IPS DF 19.7 (cell line): ENCODE results near the gene SERTAD1.

Experiments
- DNase-seq: peaks from one replicate; pipeline ENCODE4 v3.0.0-alpha.2; 2013; ENCODE audit warnings: low read depth, low spot score

The SERTAD1 gene

DNA sequence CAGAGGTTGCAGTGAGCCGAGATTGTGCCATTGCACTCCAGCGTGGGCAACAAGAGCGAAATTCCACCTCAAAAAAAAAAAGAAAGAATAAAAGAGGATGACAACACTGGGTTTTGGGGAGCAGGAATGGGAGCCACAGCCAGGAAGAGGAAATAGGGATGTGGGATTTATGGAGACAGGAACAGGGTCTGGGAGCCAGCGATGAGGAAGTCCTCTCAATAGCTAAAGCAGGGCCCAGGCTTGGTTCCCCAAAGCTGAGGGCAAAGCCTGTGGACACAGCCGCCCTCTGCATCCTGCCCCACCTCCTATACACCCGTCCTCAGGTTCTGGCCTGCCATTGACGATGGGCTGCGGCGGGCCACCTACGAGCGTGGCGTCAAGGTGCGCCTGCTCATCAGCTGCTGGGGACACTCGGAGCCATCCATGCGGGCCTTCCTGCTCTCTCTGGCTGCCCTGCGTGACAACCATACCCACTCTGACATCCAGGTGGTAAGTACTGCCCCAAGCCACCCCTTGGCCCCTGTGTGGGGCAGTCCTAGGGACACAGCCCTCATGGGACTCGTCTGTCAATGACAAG lies 49.4 kb downstream of the SERTAD1 start:
- DNase-seq, result no peak

DNA sequence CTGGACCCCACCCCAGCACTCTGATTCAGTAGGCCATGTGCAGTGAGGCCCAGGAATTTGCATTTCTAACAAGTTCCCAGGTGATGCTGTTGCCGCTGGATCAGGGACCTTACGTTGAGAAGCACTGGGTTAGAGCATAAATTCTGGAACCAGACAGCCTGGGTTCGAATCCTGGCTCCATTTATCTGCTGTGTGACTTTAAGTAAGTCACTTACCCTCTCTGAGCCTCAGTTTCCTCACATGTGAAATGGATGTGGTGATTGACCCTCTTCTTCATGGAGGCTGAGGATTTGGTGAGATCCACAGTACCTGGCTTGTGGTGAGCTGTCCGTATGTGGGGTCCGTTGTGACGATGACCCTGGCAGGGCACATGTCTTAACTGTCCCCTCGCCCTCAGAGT lies 51.7 kb downstream of the SERTAD1 start:
- DNase-seq, result no peak

GRCh38 chr19:40371802-40372122 lies 54.0 kb downstream of the SERTAD1 start:
- DNase-seq, result no peak
